ENCODE data around the gene SOX2.
"Not testable (repeated sequence)": the region's sequence is repeated elsewhere in the genome, so short reads cannot be mapped to it uniquely, and the experiment has no call there.

SOX2 gene

DNA sequence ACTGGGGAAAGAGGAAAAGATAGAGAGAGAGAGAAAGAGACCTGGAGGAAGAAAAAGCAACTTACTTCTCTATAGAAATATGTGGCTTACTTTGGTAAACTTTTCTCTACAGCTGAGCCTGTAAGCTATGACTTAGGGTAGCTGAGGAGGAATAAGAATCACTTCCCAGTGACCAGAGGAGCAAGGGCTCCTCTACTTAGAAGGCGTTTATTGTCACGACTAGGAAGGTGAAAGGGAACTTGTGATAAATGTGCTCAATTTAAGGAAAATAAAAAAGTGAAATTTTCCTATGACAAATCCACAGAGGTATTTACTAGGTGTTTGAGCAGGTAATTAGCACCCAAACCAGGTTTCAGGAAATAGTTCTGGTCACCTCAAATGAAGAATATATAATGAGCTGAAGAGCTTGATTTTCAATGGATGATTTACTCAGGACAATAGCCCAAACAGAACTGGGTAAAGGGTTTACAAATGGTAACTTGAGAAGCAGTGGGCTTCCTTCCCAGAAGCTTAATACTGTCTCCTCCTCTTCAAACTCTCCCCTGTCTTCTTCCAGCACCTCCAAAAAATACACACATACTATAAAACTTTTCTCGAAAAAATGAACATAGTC is 46.1 kb downstream of the SOX2 start:
- no peak for DNase-seq (ENCODE audit: low spot score)

DNA sequence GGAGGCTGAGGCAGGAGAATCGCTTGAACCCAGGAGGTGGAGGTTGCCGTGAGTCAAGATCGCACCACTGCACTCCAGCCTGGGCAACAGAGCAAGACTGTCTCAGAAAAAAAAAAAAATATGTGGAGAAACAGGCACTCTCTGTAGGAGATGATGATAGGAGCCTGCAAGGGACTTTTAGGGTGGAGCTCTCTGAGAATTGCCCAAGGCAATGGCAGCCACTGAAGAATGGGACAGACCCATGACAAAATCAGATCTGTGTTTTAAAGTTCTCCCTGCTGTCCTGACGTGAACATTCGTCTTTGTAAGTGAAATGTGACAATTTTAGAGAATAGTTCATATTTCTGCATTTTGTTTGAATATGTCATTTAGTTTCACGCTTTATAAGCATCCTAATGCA is 50.2 kb downstream of the SOX2 start:
- no peak for DNase-seq (ENCODE audit: low spot score)

DNA sequence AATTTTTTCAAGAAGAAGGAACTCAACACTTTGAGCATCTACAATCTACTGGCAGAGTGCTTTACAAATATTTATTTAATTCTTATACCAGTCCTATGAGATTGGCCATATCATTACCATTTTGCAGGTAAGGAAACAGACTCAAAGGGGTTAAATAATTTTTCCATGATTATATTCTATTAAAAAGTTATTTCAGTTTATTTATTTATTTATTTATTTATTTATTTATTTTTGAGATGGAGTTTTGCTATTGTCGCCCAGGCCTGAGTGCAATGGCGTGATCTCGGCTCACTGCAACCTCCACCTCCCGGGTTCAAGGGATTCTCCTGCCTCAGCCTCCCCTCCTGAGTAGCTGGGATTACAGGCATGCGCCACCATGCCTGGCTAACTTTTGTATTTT is 52.3 kb downstream of the SOX2 start:
- not testable (repeated sequence) for DNase-seq (ENCODE audit: low spot score)

All from left forelimb (tissue), 1 donor.